Esophagus muscularis mucosa (tissue), 4 donors: ENCODE measurements around the gene HIVEP2. TPM values are rescaled to one million over a fixed set of nuclear protein-coding genes. Genes with fewer than 3 reads are reported as not detected.

Source experiments
- DNase-seq: peaks from one replicate; pipeline ENCODE4 v3.0.0-alpha.2; 2017; ENCODE audit errors: extremely low spot score
- H3K27ac ChIP-seq, 4 donors: fragments of 200-600 bp; sonication (generic); replicated peaks in 1 of 4; 1 replicate in 3 of 4; 2 replicates in 1 of 4; pipeline ENCODE4 v1.5.1; 2016 to 2019; ENCODE audit warnings: mild to moderate bottlenecking in 1 of 4
- H3K27me3 ChIP-seq, 4 donors: fragments of 200-600 bp; sonication (generic); one replicate each; pipeline versions ENCODE4 v1.5.1 to v1.6.0; 2016 to 2019
- H3K36me3 ChIP-seq, 4 donors: fragments of 200-600 bp; sonication (generic); one replicate each; pipeline ENCODE4 v1.5.1; 2016 to 2019
- H3K4me1 ChIP-seq, 4 donors: fragments of 200-600 bp; sonication (generic); one replicate each; pipeline ENCODE4 v1.5.1; 2016 to 2019
- H3K4me3 ChIP-seq, 4 donors: fragments of 200-600 bp; sonication (generic); 1 replicate in 2 of 4; 2 replicates in 2 of 4; pipeline ENCODE4 v1.5.1; 2016 to 2019; ENCODE audit warnings: mild to moderate bottlenecking in 4 of 4, moderate library complexity in 1 of 4
- H3K9me3 ChIP-seq, 4 donors: fragments of 200-600 bp; sonication (generic); 1 replicate in 3 of 4; 2 replicates in 1 of 4; pipeline ENCODE4 v1.5.1; 2016 to 2019
- EP300 ChIP-seq: sonication (generic); formaldehyde crosslinking; IDR thresholded peaks from one replicate; pipeline ENCODE4 v1.6.1; 2017; ENCODE audit warnings: antibody characterized with exemption
- POLR2A ChIP-seq: fragments of 450-650 bp; IDR thresholded peaks from one replicate; pipeline ENCODE4 v1.6.1; 2017; ENCODE audit warnings: antibody characterized with exemption, moderate library complexity, mild to moderate bottlenecking, low read depth
- POLR2AphosphoS5 ChIP-seq, 2 donors: sonication (generic); formaldehyde crosslinking; IDR thresholded peaks; one replicate each; pipeline ENCODE4 v1.6.1; 2017; ENCODE audit warnings: antibody characterized with exemption in 2 of 2
- WGBS: methylation state at CpG from one replicate; pipeline ENCODE4 v1.1.5; 2018; 5-methylcytosine and 5-hydroxymethylcytosine counted together
- intact Hi-C: fragments of 100-400 bp; cut with DNase I; formaldehyde crosslinking; loops from one replicate; pipeline ENCODE4 v1.15.1; 2023
- total RNA-seq, 4 donors: library from RNA; depleted of rRNA; stranded (reverse); fragments of >200 nt; gene quantifications; one replicate each; pipeline versions ENCODE4 v1.1.0 to v1.2.1, GENCODE V29; 2016
- TF ChIP-seq, protein P1 (sequence below), 3 experiments: fragments of 200-600 bp in 2 of 3; fragments of 450-650 bp in 1 of 3; sonication (generic) in 2 of 3; IDR thresholded peaks; one replicate each; pipeline ENCODE4 v1.5.1; 2017 to 2019; ENCODE audit warnings: antibody characterized with exemption in 3 of 3, mild to moderate bottlenecking in 2 of 3, moderate library complexity in 1 of 3

Gene HIVEP2
- total RNA-seq, 4 donors from 2014 or later, result 20.3 to 29.3 (median 22.1) TPM

DNA sequence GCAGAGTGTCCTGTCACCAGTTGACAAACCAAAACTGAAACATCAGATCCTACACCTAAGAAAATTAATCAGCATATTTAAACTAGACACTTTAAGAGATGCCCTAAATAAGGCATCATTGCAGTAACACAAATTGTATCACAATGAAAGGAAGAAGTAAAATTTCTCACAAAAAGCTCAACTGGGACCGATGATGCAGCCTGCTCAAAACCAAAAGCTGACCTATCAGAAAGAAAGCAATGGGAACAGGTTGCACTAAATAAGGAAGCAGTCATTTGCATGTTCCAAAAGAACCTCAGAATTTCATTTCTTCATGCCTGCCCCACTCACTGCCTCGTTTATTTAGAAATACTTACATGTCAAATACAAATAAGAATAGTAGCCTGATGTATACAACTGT is 12.1 kb downstream of the HIVEP2 start:
- no peak for DNase-seq
- no peaks in the 10 kb centered on the region for H3K9me3 ChIP-seq
- no peaks in the 10 kb centered on the region for H3K36me3 ChIP-seq
- WGBS, result 84% methylated on average over 2 of the region's 2 CpGs
- H3K4me1 ChIP-seq, result peaks cover 20 to 40% (median 36%) of the 10 kb centered on the region in 4 donors
- H3K27me3 ChIP-seq, result no peaks in the 10 kb centered on the region
- H3K27ac ChIP-seq, result no peak overlapping the region
- TF ChIP-seq POLR2AphosphoS5 (IDR thresholded peaks at IDR 0.05), result no peak
- TF ChIP-seq EP300, result no peak
- TF ChIP-seq POLR2A, result no peak
- TF ChIP-seq, protein P1, sequence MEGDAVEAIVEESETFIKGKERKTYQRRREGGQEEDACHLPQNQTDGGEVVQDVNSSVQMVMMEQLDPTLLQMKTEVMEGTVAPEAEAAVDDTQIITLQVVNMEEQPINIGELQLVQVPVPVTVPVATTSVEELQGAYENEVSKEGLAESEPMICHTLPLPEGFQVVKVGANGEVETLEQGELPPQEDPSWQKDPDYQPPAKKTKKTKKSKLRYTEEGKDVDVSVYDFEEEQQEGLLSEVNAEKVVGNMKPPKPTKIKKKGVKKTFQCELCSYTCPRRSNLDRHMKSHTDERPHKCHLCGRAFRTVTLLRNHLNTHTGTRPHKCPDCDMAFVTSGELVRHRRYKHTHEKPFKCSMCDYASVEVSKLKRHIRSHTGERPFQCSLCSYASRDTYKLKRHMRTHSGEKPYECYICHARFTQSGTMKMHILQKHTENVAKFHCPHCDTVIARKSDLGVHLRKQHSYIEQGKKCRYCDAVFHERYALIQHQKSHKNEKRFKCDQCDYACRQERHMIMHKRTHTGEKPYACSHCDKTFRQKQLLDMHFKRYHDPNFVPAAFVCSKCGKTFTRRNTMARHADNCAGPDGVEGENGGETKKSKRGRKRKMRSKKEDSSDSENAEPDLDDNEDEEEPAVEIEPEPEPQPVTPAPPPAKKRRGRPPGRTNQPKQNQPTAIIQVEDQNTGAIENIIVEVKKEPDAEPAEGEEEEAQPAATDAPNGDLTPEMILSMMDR (IDR thresholded peaks at IDR 0.05), result no peak
- no peak overlapping the region for H3K4me3 ChIP-seq
- intact Hi-C loops, result no loop called here

GRCh38 chr6:142929751-142930358 is 15.1 kb downstream of the HIVEP2 start:
- 78% methylated on average over 1 of the region's 1 CpG for WGBS
- Histone ChIP-seq H3K36me3 (no peaks in the 10 kb centered on the region), H3K4me3 (no peak overlapping the region), H3K27me3 (no peaks in the 10 kb centered on the region), H3K27ac (no peak overlapping the region), H3K4me1 (peaks cover 31 to 53% (median 40%) of the 10 kb centered on the region in 4 donors), H3K9me3 (no peaks in the 10 kb centered on the region)
- TF ChIP-seq, protein P1 (IDR thresholded peaks at IDR 0.05), result no peak
- intact Hi-C loops, result no loop called here
- no peak for DNase-seq

GRCh38 chr6:142927904-142928303 is 17.1 kb downstream of the HIVEP2 start:
- Histone ChIP-seq H3K9me3 (no peaks in the 10 kb centered on the region), H3K4me3 (peak overlapping the region in 2 of 4 donors; percentile 62 to 78), H3K4me1 (peaks cover 21 to 33% (median 21%) of the 10 kb centered on the region in 4 donors), H3K36me3 (no peaks in the 10 kb centered on the region), H3K27ac (peak overlapping the region; percentile 88 to 92 (median 90)), H3K27me3 (no peaks in the 10 kb centered on the region)
- intact Hi-C loops, result no loop called here
- TF ChIP-seq, protein P1 (IDR thresholded peaks at IDR 0.05), result no peak
- no peak for TF ChIP-seq POLR2AphosphoS5 (IDR thresholded peaks at IDR 0.05)
- TF ChIP-seq POLR2A, result no peak
- no peak for TF ChIP-seq EP300
- WGBS, result 83% methylated on average over 5 of the region's 5 CpGs
- DNase-seq, result no peak

DNA sequence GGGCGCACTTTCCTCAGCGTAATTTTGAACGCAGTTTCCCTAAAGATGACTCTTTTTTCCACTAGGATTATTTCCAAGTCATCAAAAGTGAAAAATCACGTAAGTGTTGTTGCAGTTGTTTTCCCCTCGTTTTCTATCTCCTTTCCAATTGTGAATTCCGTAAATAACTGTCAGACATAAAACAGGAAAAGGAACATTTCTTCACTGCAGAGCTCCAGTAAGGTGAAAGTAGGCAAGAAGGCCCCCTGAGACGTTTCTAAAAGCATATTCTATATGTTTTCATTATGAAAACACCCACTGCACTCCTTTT is 17.8 kb downstream of the HIVEP2 start:
- 3% methylated on average over 7 of the region's 7 CpGs for WGBS
- H3K4me3 ChIP-seq, result peak overlapping the region; percentile 62 to 78 (median 64)
- peaks cover 16 to 30% (median 21%) of the 10 kb centered on the region in 4 donors for H3K4me1 ChIP-seq
- no peaks in the 10 kb centered on the region for H3K36me3 ChIP-seq
- intact Hi-C loops, result no loop called here
- H3K9me3 ChIP-seq, result no peaks in the 10 kb centered on the region
- peak overlapping the region; percentile 88 to 92 (median 90) for H3K27ac ChIP-seq
- H3K27me3 ChIP-seq, result no peaks in the 10 kb centered on the region
- no peak for TF ChIP-seq POLR2A
- TF ChIP-seq, protein P1 (IDR thresholded peaks at IDR 0.05), result no peak
- TF ChIP-seq EP300, result no peak
- TF ChIP-seq POLR2AphosphoS5 (IDR thresholded peaks at IDR 0.05), result no peak
- no peak for DNase-seq
